ENCODE measurements around the gene HMOX1. TPM values are rescaled to one million over a fixed set of nuclear protein-coding genes. Genes with fewer than 3 reads are reported as not detected.

HMOX1 gene
- total and polyA plus RNA-seq, 5 experiments from 2014 or later = 0.65 to 3.1 (median 2.6) TPM; not detected in 2

GRCh38 chr22:35344956-35345690 lies 35.8 kb upstream of the HMOX1 start:
- Mint-ChIP-seq H3K4me3 (no peak overlapping the region), H3K4me1 (peaks cover 0 to 3% (median under 1%) of the 10 kb centered on the region in 4 donors), H3K9me3 (no peaks in the 10 kb centered on the region), H3K36me3 (peaks cover 0 to 14% (median 1%) of the 10 kb centered on the region in 3 donors), H3K27ac (peak overlapping the region in 1 of 10 donors; percentile 55), H3K27me3 (no peaks in the 10 kb centered on the region)
- DNase-seq = no peak
- POLR2A ChIA-PET = interaction anchor here (1.0 kb wide), 1 partner anchor 14 kb away, joined by 3 read pairs; no protein-coding TSS in a partner anchor
- ATAC-seq = no peak

GRCh38 chr22:35345808-35346505 lies 34.9 kb upstream of the HMOX1 start:
- Mint-ChIP-seq H3K4me3 (no peak overlapping the region), H3K27me3 (peaks cover 0 to 4% (median 0%) of the 10 kb centered on the region in 5 donors), H3K36me3 (peaks cover 0 to 8% (median 0%) of the 10 kb centered on the region in 3 donors), H3K27ac (peak overlapping the region in 2 of 10 donors; percentile 46 to 55), H3K4me1 (peaks cover 3 to 9% (median 7%) of the 10 kb centered on the region in 4 donors), H3K9me3 (no peaks in the 10 kb centered on the region)
- POLR2A ChIA-PET = no interaction called here
- ATAC-seq (no peak), DNase-seq (no peak)

- H3K27ac Mint-ChIP-seq = peak overlapping the region in 1 of 10 donors; percentile 13
- peaks cover 0 to 12% (median 5%) of the 10 kb centered on the region in 5 donors for H3K27me3 Mint-ChIP-seq
- peaks cover 0 to 7% (median 0%) of the 10 kb centered on the region in 3 donors for H3K36me3 Mint-ChIP-seq
- DNase-seq (no peak), ATAC-seq (no peak)
- no peak overlapping the region for H3K4me3 Mint-ChIP-seq
- H3K4me1 Mint-ChIP-seq = peaks cover 8 to 16% (median 15%) of the 10 kb centered on the region in 4 donors
- POLR2A ChIA-PET = no interaction called here
- no peaks in the 10 kb centered on the region for H3K9me3 Mint-ChIP-seq
Measured at GRCh38 chr22:35346596-35347220, 34.2 kb upstream of the HMOX1 start.

GRCh38 chr22:35347462-35347861 lies 33.4 kb upstream of the HMOX1 start:
- Mint-ChIP-seq H3K9me3 (no peaks in the 10 kb centered on the region), H3K36me3 (peaks cover 0 to 7% (median 0%) of the 10 kb centered on the region in 3 donors), H3K4me3 (no peak overlapping the region), H3K27ac (no peak overlapping the region), H3K27me3 (peaks cover 2 to 18% (median 5%) of the 10 kb centered on the region in 5 donors), H3K4me1 (peaks cover 13 to 24% (median 22%) of the 10 kb centered on the region in 4 donors)
- ATAC-seq (no peak), DNase-seq (no peak)
- POLR2A ChIA-PET = no interaction called here

GRCh38 chr22:35348026-35348590 lies 32.8 kb upstream of the HMOX1 start:
- no peak overlapping the region for H3K4me3 Mint-ChIP-seq
- no peak for ATAC-seq
- peaks cover 2 to 18% (median 5%) of the 10 kb centered on the region in 5 donors for H3K27me3 Mint-ChIP-seq
- H3K36me3 Mint-ChIP-seq = peaks cover 0 to 7% (median 0%) of the 10 kb centered on the region in 3 donors
- peak overlapping the region in 1 of 10 donors; percentile 47 for H3K27ac Mint-ChIP-seq
- DNase-seq = no peak
- H3K4me1 Mint-ChIP-seq = peaks cover 14 to 29% (median 28%) of the 10 kb centered on the region in 4 donors
- POLR2A ChIA-PET = interaction anchor here (1.4 kb wide), 1 partner anchor 235 kb away, joined by 3 read pairs; no protein-coding TSS in a partner anchor
- H3K9me3 Mint-ChIP-seq = no peaks in the 10 kb centered on the region

GRCh38 chr22:35348703-35349102 lies 32.2 kb upstream of the HMOX1 start:
- peaks cover 2 to 18% (median 5%) of the 10 kb centered on the region in 5 donors for H3K27me3 Mint-ChIP-seq
- no peak for DNase-seq
- H3K9me3 Mint-ChIP-seq = no peaks in the 10 kb centered on the region
- H3K4me1 Mint-ChIP-seq = peaks cover 14 to 31% (median 28%) of the 10 kb centered on the region in 4 donors
- H3K36me3 Mint-ChIP-seq = peaks cover 0 to 7% (median 0%) of the 10 kb centered on the region in 3 donors
- ATAC-seq = no peak
- no peak overlapping the region for H3K27ac Mint-ChIP-seq
- POLR2A ChIA-PET = interaction anchor here (1.3 to 1.4 kb wide), 2 partner anchors 232 to 234 kb away, joined by 3 read pairs; no protein-coding TSS in a partner anchor
- H3K4me3 Mint-ChIP-seq = no peak overlapping the region

- no peak for ATAC-seq
- H3K4me1 Mint-ChIP-seq = peaks cover 14 to 31% (median 28%) of the 10 kb centered on the region in 4 donors
- H3K4me3 Mint-ChIP-seq = peak overlapping the region in 2 of 10 donors; percentile 30 to 41
- no peak overlapping the region for H3K27ac Mint-ChIP-seq
- DNase-seq = no peak
- H3K9me3 Mint-ChIP-seq = no peaks in the 10 kb centered on the region
- POLR2A ChIA-PET = interaction anchor here (1.3 to 1.4 kb wide), 2 partner anchors 231 to 234 kb away, joined by 3 read pairs; no protein-coding TSS in a partner anchor
- peaks cover 0 to 7% (median 0%) of the 10 kb centered on the region in 3 donors for H3K36me3 Mint-ChIP-seq
- H3K27me3 Mint-ChIP-seq = peaks cover 2 to 18% (median 5%) of the 10 kb centered on the region in 5 donors
Measured at GRCh38 chr22:35349368-35349703, 31.6 kb upstream of the HMOX1 start.

- Mint-ChIP-seq H3K4me3 (peak overlapping the region in 3 of 10 donors; percentile 29 to 76 (median 30)), H3K27me3 (peaks cover 2 to 18% (median 5%) of the 10 kb centered on the region in 5 donors), H3K36me3 (peaks cover 0 to 7% (median 0%) of the 10 kb centered on the region in 3 donors), H3K9me3 (no peaks in the 10 kb centered on the region), H3K4me1 (peaks cover 14 to 31% (median 28%) of the 10 kb centered on the region in 4 donors), H3K27ac (no peak overlapping the region)
- ATAC-seq (no peak), DNase-seq (no peak)
- POLR2A ChIA-PET = interaction anchor here (1.3 kb wide), 1 partner anchor 231 kb away, joined by 3 read pairs; no protein-coding TSS in a partner anchor
Measured at GRCh38 chr22:35349704-35350538, 31.0 kb upstream of the HMOX1 start.

- peaks cover 0 to 4% (median 0%) of the 10 kb centered on the region in 3 donors for H3K36me3 Mint-ChIP-seq
- ATAC-seq = peak; percentile 90 to 94
- peak overlapping the region; percentile 68 to 91 (median 80) for H3K4me3 Mint-ChIP-seq
- POLR2A ChIA-PET = interaction anchor here (0.6 kb wide), 1 partner anchor 80 kb away, joined by 3 read pairs; no protein-coding TSS in a partner anchor
- H3K9me3 Mint-ChIP-seq = no peaks in the 10 kb centered on the region
- peak overlapping the region in 5 of 10 donors; percentile 21 to 90 (median 59) for H3K27ac Mint-ChIP-seq
- peaks cover 3 to 24% (median 10%) of the 10 kb centered on the region in 5 donors for H3K27me3 Mint-ChIP-seq
- peak; percentile 71 to 90 (median 80) for DNase-seq
- H3K4me1 Mint-ChIP-seq = peaks cover 14 to 31% (median 28%) of the 10 kb centered on the region in 4 donors
Measured at GRCh38 chr22:35350539-35351503, 30.1 kb upstream of the HMOX1 start.
